Rectal smooth muscle tissue (tissue), 1 donor: ENCODE results near the gene GRN.
"Not testable (repeated sequence)": the region's sequence is repeated elsewhere in the genome, so short reads cannot be mapped to it uniquely, and the experiment has no call there.

ENCODE experiments used
- H3K27ac ChIP-seq: one replicate; pipeline ENCODE4 v1.7.0; 2013; ENCODE audit warnings: low read depth, low read length, inconsistent platforms
- H3K27me3 ChIP-seq: one replicate; pipeline ENCODE4 v1.7.0; 2013; ENCODE audit warnings: low read length; ENCODE audit not compliant: control insufficient read depth, insufficient read depth
- H3K36me3 ChIP-seq: one replicate; pipeline ENCODE4 v1.7.0; 2013; ENCODE audit warnings: low read length; ENCODE audit not compliant: control insufficient read depth, insufficient read depth
- H3K4me1 ChIP-seq: one replicate; pipeline ENCODE4 v1.7.0; 2013; ENCODE audit warnings: low read length; ENCODE audit not compliant: control insufficient read depth, insufficient read depth
- H3K4me3 ChIP-seq: one replicate; pipeline ENCODE4 v1.7.0; 2013; ENCODE audit warnings: low read length
- H3K9ac ChIP-seq: one replicate; pipeline ENCODE4 v1.7.0; 2013; ENCODE audit warnings: low read length

The GRN gene

GRCh38 chr17:44338702-44339101 is 6.4 kb upstream of the GRN start:
- no peaks in the 10 kb centered on the region for H3K27me3 ChIP-seq
- no peak overlapping the region for H3K9ac ChIP-seq
- H3K27ac ChIP-seq: no peak overlapping the region
- no peaks in the 10 kb centered on the region for H3K36me3 ChIP-seq
- H3K4me1 ChIP-seq: no peaks in the 10 kb centered on the region
- no peak overlapping the region for H3K4me3 ChIP-seq

GRCh38 chr17:44340553-44340952 is 4.5 kb upstream of the GRN start:
- not testable (repeated sequence) for H3K27me3 ChIP-seq, H3K36me3 ChIP-seq, H3K9ac ChIP-seq, H3K4me3 ChIP-seq, H3K4me1 ChIP-seq, H3K27ac ChIP-seq

- H3K27ac ChIP-seq: no peak overlapping the region
Measured at GRCh38 chr17:44343510-44344209, 1.4 kb upstream of the GRN start.

GRCh38 chr17:44345454-44346026 is 438 bp downstream of the GRN start:
- H3K9ac ChIP-seq: peak overlapping the region; percentile 53
- peak overlapping the region; percentile 83 for H3K4me3 ChIP-seq
- H3K27me3 ChIP-seq: no peaks in the 10 kb centered on the region
- peak overlapping the region; percentile 73 for H3K27ac ChIP-seq
- H3K4me1 ChIP-seq: peaks cover 3% of the 10 kb centered on the region
- H3K36me3 ChIP-seq: peaks cover 6% of the 10 kb centered on the region

More at GRCh38 chr17:44343510-44344209, 1.4 kb upstream of the GRN start:
- Histone ChIP-seq H3K36me3 (no peaks in the 10 kb centered on the region), H3K9ac (no peak overlapping the region), H3K4me1 (peaks cover 3% of the 10 kb centered on the region), H3K27me3 (no peaks in the 10 kb centered on the region), H3K4me3 (no peak overlapping the region)

- Histone ChIP-seq H3K4me3 (peak overlapping the region; percentile 83), H3K27me3 (no peaks in the 10 kb centered on the region), H3K9ac (no peak overlapping the region), H3K27ac (no peak overlapping the region), H3K36me3 (peaks cover 10% of the 10 kb centered on the region), H3K4me1 (peaks cover 3% of the 10 kb centered on the region)
Measured at GRCh38 chr17:44346064-44346844, 1.2 kb downstream of the GRN start.

- not testable (repeated sequence) for H3K27ac ChIP-seq, H3K27me3 ChIP-seq, H3K9ac ChIP-seq, H3K4me3 ChIP-seq, H3K4me1 ChIP-seq
- H3K36me3 ChIP-seq: peaks cover 17% of the 10 kb centered on the region
Measured at GRCh38 chr17:44347206-44348055, 2.3 kb downstream of the GRN start.

- Histone ChIP-seq H3K9ac (no peak overlapping the region), H3K27me3 (no peaks in the 10 kb centered on the region), H3K36me3 (peaks cover 17% of the 10 kb centered on the region), H3K4me3 (no peak overlapping the region), H3K4me1 (peaks cover 3% of the 10 kb centered on the region), H3K27ac (no peak overlapping the region)
Measured at GRCh38 chr17:44348234-44348987, 3.3 kb downstream of the GRN start.

GRCh38 chr17:44348988-44349364 is 3.9 kb downstream of the GRN start:
- peaks cover 17% of the 10 kb centered on the region for H3K36me3 ChIP-seq
- H3K27ac ChIP-seq: no peak overlapping the region
- peaks cover 3% of the 10 kb centered on the region for H3K4me1 ChIP-seq
- H3K9ac ChIP-seq: no peak overlapping the region
- H3K4me3 ChIP-seq: no peak overlapping the region
- H3K27me3 ChIP-seq: no peaks in the 10 kb centered on the region

- H3K4me1 ChIP-seq: no peaks in the 10 kb centered on the region
- H3K36me3 ChIP-seq: peaks cover 17% of the 10 kb centered on the region
- no peaks in the 10 kb centered on the region for H3K27me3 ChIP-seq
- H3K4me3 ChIP-seq: no peak overlapping the region
- H3K27ac ChIP-seq: no peak overlapping the region
- H3K9ac ChIP-seq: no peak overlapping the region
Measured at GRCh38 chr17:44349553-44350070, 4.5 kb downstream of the GRN start.

GRCh38 chr17:44350733-44351226 is 5.7 kb downstream of the GRN start:
- Histone ChIP-seq H3K27ac (no peak overlapping the region), H3K36me3 (peaks cover 17% of the 10 kb centered on the region), H3K9ac (no peak overlapping the region), H3K4me3 (no peak overlapping the region), H3K27me3 (no peaks in the 10 kb centered on the region), H3K4me1 (no peaks in the 10 kb centered on the region)

GRCh38 chr17:44351464-44351863 is 6.4 kb downstream of the GRN start:
- Histone ChIP-seq H3K9ac (no peak overlapping the region), H3K27me3 (no peaks in the 10 kb centered on the region), H3K27ac (no peak overlapping the region), H3K4me1 (no peaks in the 10 kb centered on the region), H3K36me3 (peaks cover 17% of the 10 kb centered on the region), H3K4me3 (no peak overlapping the region)
